DMS153 (cell line): ENCODE measurements around the gene DYRK3.
"Not testable (repeated sequence)": the region's sequence is repeated elsewhere in the genome, so short reads cannot be mapped to it uniquely, and the experiment has no call there.

ENCODE experiments used
- DNase-seq: peaks from one replicate; lab custom pipeline; 2025; lab: John Stamatoyannopoulos, UW

Gene DYRK3

DNA sequence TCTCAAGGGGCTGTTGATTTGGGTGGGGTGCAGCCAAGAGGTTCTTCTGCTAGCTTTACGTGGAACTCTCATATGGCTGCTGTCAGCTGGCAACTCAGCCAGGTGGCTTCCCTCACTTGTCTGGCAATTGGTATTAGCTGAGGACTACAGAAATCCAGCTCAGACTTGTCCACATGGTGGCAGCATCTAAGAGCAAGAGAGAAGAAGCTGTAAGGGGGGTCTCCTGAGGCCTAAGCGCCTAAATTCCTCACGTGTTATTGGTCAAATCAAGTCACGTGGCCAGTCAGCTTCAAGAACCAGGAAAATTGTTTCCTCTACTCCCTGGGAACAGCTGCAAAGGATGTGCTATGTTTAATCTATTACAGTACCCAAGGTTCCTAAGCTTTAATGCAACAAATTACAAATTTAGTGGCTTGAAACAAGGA is 4.2 kb upstream of the DYRK3 start:
- DNase-seq: peak; percentile 65

DNA sequence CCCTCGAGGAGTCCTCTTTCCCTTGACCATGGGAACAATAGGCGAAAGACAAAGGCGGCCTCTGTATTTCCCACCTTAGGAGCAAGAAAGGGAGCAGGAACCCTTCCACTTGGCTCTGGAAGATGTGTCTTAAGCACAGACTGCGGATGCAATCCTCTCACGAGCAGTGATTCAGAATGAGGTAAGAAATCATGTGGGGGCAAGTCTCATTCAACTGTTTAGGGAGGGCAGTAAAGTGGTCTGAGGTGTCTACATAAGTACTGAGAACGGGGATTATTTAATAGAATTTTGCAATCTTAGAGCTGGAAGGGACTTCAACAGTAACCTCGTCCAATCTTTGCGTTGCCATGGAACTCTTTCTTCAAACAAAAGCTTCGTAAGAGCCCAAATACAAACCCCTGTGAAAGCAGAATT is 1.6 kb upstream of the DYRK3 start:
- no peak for DNase-seq

- peak; percentile 82 for DNase-seq
Observed at GRCh38 chr1:206634365-206635079, 814 bp upstream of the DYRK3 start.

DNA sequence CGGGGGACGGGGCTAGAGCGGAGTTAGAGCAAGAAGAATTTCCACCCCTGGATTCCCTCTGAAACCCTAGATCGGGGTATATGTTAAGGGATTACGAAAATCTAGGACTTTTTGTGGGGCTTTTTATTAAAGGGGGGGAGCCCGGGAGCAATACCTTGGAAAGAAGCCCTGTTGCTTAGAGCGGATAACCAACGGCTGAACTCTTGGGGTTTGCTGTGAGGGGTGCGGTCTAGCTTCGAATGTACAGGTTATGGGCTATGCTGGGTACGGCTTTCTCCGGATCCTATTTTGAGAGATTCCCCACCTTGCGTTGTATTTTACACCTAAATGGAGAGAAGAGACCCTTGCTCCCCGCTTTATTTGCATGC is 626 bp downstream of the DYRK3 start:
- no peak for DNase-seq

GRCh38 chr1:206636671-206637070 is 1.3 kb downstream of the DYRK3 start:
- no peak for DNase-seq

DNA sequence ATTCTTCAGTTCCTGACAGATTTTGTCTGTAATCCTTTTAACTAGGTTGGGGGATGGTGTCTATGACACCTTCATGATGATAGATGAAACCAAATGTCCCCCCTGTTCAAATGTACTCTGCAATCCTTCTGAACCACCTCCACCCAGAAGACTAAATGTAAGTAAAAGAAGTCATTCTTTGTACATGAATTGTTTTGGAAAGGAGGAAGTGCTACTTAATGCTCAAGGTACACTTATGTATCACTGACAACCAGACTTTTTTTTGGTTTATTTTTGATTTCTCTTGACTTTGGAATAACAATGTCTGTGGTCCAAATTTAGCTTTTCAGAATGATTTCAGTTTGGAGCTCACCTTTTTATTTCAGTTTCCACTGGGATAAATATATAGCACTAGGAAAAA is 2.3 kb downstream of the DYRK3 start:
- DNase-seq: no peak

DNA sequence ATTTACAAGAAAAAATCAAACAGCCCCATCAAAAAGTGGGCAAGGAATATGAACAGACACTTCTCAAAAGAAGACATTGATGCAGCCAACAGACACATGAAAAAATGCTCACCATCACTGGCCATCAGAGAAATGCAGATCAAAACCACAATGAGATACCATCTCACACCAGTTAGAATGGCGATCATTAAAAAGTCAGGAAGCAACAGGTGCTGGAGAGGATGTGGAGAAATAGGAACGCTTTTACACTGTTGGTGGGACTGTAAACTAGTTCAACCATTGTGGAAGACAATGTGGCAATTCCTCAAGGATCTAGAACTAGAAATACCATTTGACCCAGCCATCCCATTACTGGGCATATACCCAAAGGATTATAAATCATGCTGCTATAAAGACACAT is 6.7 kb downstream of the DYRK3 start:
- DNase-seq: not testable (repeated sequence)

DNA sequence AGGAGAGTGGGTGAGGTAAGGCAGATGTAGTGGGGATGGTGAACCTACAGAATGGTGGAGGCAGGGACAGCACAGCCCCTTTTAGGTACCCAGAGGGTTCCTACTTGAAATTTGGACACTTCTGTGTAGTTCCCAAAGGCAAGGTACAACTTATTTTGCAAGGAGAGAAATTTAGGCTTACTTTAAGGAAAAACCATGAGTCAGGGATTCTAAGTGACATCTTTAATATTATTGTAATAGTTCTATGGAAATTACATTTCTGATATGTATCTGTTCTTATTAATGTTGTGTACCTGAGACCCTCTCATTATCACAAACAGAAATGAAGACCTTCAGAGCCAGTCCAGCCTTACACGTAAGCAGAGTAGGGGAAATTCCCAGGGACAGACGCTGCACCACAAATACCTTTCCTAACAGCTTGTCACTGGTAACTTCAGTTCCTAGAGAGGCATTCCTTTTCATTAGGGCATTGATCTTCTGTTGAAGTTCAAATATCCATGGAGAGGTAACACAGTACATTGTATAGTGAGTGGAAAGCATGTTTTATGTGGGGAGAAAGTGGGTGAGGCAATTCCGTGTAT is 7.9 kb downstream of the DYRK3 start:
- no peak for DNase-seq

DNA sequence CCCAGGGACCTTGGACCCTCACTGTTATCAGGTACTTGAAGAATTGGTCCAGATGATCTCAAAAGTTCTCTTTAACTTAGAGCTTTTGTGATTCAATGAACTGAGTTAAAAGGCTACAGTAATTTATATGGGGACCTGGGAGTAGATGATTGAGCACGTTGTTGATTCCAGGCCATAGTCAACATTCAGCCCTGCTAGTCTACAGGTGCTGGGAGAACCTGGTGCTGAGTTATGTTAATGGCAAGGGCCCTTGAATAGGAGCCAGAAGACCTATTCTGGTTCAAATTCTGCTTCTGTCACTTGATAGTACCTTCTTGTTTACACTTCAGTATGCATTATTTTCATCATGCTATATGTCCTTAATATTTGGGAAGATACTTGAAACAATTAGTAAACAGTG is 11.2 kb downstream of the DYRK3 start:
- no peak for DNase-seq

GRCh38 chr1:206647224-206647623 is 11.9 kb downstream of the DYRK3 start:
- no peak for DNase-seq

GRCh38 chr1:206649261-206649921 is 14.1 kb downstream of the DYRK3 start:
- no peak for DNase-seq

GRCh38 chr1:206651014-206651413 is 15.7 kb downstream of the DYRK3 start:
- no peak for DNase-seq

- DNase-seq: no peak
Observed at GRCh38 chr1:206651958-206652890, 16.9 kb downstream of the DYRK3 start.

- no peak for DNase-seq
Observed at GRCh38 chr1:206653715-206654459, 18.6 kb downstream of the DYRK3 start.

- DNase-seq: no peak
Observed at GRCh38 chr1:206654828-206655227, 19.5 kb downstream of the DYRK3 start.

GRCh38 chr1:206655471-206655882 is 20.1 kb downstream of the DYRK3 start:
- DNase-seq: no peak

DNA sequence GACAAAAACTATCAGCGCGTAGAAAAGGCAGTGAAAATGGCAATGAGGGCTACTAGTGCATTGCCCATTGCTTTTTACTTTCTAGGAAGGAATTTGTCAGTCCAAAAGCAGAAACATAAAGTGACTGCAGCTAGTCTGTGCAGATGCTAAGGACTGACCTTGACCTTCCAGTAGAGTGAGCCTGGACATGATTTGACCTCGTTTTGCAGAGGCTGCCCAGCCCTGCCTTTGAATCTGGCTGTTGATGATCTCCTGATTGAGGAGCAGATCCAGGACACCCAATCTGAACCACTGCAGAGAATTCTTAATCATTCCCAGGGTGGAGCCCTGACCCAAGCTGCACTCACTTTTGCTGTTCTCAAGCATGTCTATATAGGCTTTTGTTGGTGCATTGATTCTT is 21.6 kb downstream of the DYRK3 start:
- no peak for DNase-seq

DNA sequence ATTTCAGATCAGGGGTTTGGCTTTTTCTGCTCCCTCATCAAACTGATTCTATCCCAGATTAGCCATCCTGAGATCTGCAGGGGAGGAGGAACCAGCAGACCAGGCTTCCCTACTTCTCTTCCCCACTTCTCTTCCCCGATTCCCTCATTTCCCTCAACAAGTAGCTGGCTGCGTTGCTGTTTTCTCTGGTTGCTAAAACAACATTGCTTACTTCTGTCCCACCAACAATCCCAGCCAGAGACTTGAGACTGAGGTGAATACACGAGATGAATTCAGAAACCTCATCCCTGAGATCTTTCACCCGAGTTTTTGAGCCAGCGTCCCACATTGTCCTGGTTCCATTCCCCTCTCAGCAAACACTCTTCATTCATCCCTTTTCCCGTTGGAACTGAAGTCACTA is 22.4 kb downstream of the DYRK3 start:
- no peak for DNase-seq

GRCh38 chr1:206658264-206658980 is 23.1 kb downstream of the DYRK3 start:
- DNase-seq: no peak

DNA sequence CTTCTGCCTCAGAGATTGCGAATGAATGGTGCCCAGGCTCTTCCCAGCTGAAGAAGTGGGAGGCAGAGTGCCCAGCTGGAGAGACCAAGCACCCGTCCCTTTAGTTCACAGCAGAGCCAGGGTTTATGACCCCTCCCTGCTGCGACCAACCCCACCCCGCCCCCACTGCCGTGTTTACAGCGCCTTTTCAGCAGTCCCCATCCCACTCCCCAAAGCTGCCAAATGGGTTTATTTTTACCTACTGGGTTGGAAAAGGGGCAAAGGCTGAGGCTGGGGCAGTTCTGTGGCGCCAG is 23.6 kb downstream of the DYRK3 start:
- DNase-seq: no peak

DNA sequence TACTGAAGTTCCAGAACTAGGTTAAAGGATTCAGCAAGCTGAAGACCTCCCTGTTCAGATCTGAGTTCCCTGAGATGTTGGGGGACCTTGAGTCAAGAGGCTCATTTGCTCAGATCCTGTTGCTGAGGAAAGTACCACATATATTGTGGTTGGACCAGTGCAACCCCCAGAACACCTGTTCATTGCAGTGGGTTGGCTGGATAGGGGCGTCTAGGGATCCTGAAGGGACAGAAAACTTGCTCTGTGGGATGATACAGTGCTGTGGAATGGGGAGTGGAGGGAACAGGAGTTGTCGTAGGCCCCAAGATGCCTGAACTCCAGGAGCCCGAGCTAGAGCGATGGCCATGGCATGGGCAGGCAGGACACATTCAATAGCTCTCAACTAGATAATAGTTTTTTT is 24.8 kb downstream of the DYRK3 start:
- no peak for DNase-seq
